K562 (cell line): ENCODE results near the gene CCDC82. TPM values are rescaled to one million over a fixed set of nuclear protein-coding genes. Genes with fewer than 3 reads are reported as not detected.
A peak's percentile ranks its signal among the peaks of the same experiment; 100 is the strongest.

ENCODE experiments used
- BRD9 ChIP-seq: fragments of 450-650 bp; IDR thresholded peaks from 2 replicates; pipeline ENCODE4 v1.6.1; 2018; ENCODE audit warnings: low read depth; ENCODE audit not compliant: partially characterized antibody
- ERF ChIP-seq: fragments of 450-650 bp; formaldehyde crosslinking; IDR thresholded peaks from 2 replicates; pipeline ENCODE4 v1.4.0; 2020; ENCODE audit warnings: mild to moderate bottlenecking, mixed read lengths
- MAZ ChIP-seq, 2 experiments: fragments of 450-650 bp in 1 of 2; sonication (generic) in 1 of 2; formaldehyde crosslinking; IDR thresholded peaks in 1 of 2; conservative IDR thresholded peaks in 1 of 2; 2 replicates each; pipeline versions ENCODE4 v1.4.0 to v1.5.0; 2020; ENCODE audit warnings: mild to moderate bottlenecking in 1 of 2, missing genetic modification reagents in 1 of 2
- SMAD1 ChIP-seq: fragments of 150-350 bp; IDR thresholded peaks from 2 replicates; pipeline ENCODE4 v1.6.1; 2014; ENCODE audit warnings: low read length, low read depth; ENCODE audit not compliant: partially characterized antibody
- SMAD4 ChIP-seq: fragments of 250-450 bp; sonication (Bioruptor Pico); conservative IDR thresholded peaks from 2 replicates; pipeline ENCODE4 v1.8.0; 2021; ENCODE audit warnings: inconsistent platforms, mild to moderate bottlenecking, moderate library complexity
- SMARCE1 ChIP-seq: fragments of 450-650 bp; IDR thresholded peaks from 2 replicates; pipeline ENCODE4 v1.7.1; 2016; ENCODE audit warnings: mild to moderate bottlenecking
- STAT5A ChIP-seq: IDR thresholded peaks from 2 replicates; pipeline ENCODE4 v1.6.1; 2012; ENCODE audit warnings: low read length, inconsistent platforms, borderline replicate concordance
- TEAD4 ChIP-seq, 2 experiments: sonication (generic) in 1 of 2; formaldehyde crosslinking in 1 of 2; IDR thresholded peaks; 2 replicates each; pipeline versions ENCODE4 v1.6.1 to v1.8.0; 2012 to 2022; ENCODE audit warnings: borderline replicate concordance in 1 of 2, inconsistent platforms in 1 of 2, low read length in 1 of 2, mild to moderate bottlenecking in 1 of 2, missing genetic modification reagents in 1 of 2
- TGIF2 ChIP-seq: sonication (generic); formaldehyde crosslinking; IDR thresholded peaks from 2 replicates; pipeline ENCODE4 v1.8.1; 2022; ENCODE audit warnings: mild to moderate bottlenecking, missing genetic modification reagents, moderate library complexity
- polyA plus RNA-seq, 8 experiments: library from polyadenylated mRNA; depleted of rRNA in 4 of 8; stranded (reverse) in 5 of 8; unstranded in 3 of 8; fragments of >200 nt; fragmentation: Nextera tagmentation in 2 of 8; fragmentation: Illumina TruSeq in 1 of 8; extraction: Ambion mirVana in 2 of 8; extraction: Trizol in 1 of 8; gene quantifications; 2 replicates each; pipeline versions ENCODE4 v1.2.1 to v1.2.3, GENCODE V29; 2011 to 2014; ENCODE audit warnings: inconsistent platforms in 1 of 8, missing spikeins in 1 of 8
- total RNA-seq, 7 experiments: library from RNA; depleted of rRNA in 6 of 7; stranded (reverse); fragments of >200 nt in 6 of 7; fragmentation: Illumina TruSeq in 2 of 7; extraction: Trizol in 2 of 7; gene quantifications; 2 replicates each; pipeline versions ENCODE4 v1.2.1 to v1.2.3, GENCODE V29; 2011 to 2021; ENCODE audit warnings: low replicate concordance in 1 of 7
- TF ChIP-seq, protein P1 (sequence below): fragments of 450-650 bp; IDR thresholded peaks from 2 replicates; pipeline ENCODE4 v1.6.1; 2017; ENCODE audit warnings: antibody characterized with exemption, mild to moderate bottlenecking
- TF ChIP-seq, protein P2 (sequence below): fragments of 450-650 bp; IDR thresholded peaks from 2 replicates; pipeline ENCODE4 v1.6.1; 2017; ENCODE audit warnings: antibody characterized with exemption
- TF ChIP-seq, protein P3 (sequence below): sonication (generic); formaldehyde crosslinking; IDR thresholded peaks from 2 replicates; pipeline ENCODE4 v1.8.0; 2022; ENCODE audit warnings: missing genetic modification reagents, mild to moderate bottlenecking, moderate library complexity, borderline replicate concordance

CCDC82 gene
- total and polyA plus RNA-seq, 9 of the 15 experiments (the other 6 are each of a cell fraction or from before 2014, with no cell fraction given) = 12.5 to 51.3 (median 24.5) TPM

DNA sequence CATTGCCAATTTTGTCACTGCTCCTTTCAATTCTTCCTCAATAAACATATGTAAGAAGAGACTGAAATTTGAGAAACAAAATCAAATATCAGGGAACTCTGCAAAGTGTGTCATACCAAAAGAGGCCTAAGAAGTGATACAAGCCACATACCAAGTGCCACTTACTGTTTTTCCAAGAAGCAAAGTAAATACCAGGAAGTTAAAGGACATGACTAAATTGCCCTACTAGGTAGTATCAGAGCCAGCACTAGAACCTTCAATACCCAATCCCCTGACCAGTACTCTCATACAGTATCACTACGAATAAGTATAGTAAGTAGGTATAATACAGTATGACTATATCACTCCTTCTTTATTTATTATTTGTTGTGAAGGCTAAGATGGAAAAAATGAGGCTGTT lies 60.3 kb downstream of the CCDC82 start (continued):
- TF ChIP-seq, protein P1, sequence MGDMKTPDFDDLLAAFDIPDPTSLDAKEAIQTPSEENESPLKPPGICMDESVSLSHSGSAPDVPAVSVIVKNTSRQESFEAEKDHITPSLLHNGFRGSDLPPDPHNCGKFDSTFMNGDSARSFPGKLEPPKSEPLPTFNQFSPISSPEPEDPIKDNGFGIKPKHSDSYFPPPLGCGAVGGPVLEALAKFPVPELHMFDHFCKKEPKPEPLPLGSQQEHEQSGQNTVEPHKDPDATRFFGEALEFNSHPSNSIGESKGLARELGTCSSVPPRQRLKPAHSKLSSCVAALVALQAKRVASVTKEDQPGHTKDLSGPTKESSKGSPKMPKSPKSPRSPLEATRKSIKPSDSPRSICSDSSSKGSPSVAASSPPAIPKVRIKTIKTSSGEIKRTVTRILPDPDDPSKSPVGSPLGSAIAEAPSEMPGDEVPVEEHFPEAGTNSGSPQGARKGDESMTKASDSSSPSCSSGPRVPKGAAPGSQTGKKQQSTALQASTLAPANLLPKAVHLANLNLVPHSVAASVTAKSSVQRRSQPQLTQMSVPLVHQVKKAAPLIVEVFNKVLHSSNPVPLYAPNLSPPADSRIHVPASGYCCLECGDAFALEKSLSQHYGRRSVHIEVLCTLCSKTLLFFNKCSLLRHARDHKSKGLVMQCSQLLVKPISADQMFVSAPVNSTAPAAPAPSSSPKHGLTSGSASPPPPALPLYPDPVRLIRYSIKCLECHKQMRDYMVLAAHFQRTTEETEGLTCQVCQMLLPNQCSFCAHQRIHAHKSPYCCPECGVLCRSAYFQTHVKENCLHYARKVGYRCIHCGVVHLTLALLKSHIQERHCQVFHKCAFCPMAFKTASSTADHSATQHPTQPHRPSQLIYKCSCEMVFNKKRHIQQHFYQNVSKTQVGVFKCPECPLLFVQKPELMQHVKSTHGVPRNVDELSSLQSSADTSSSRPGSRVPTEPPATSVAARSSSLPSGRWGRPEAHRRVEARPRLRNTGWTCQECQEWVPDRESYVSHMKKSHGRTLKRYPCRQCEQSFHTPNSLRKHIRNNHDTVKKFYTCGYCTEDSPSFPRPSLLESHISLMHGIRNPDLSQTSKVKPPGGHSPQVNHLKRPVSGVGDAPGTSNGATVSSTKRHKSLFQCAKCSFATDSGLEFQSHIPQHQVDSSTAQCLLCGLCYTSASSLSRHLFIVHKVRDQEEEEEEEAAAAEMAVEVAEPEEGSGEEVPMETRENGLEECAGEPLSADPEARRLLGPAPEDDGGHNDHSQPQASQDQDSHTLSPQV = peak; percentile 19; the same call in 1 of the 2 replicates
- 0 out of 2 replicates have a peak, but pooled peaks have one; percentile 12 for TF ChIP-seq SMAD4 (CRISPR knock-in tag)
- TF ChIP-seq MAZ (CRISPR knock-in tag; conservative IDR thresholded peaks at IDR 0.05 in 1 of 2, IDR thresholded peaks at IDR 0.05 in 1 of 2) = peak in 1 of 2 experiments; percentile 43; a peak in 1 of 4 replicates
- TF ChIP-seq SMAD1 = no peak
- peak; percentile 49; the same call in 1 of the 2 replicates for TF ChIP-seq TEAD4 (IDR thresholded peaks at IDR 0.05; ENCODE audit: low read length)
- TF ChIP-seq TEAD4 (CRISPR knock-in tag; IDR thresholded peaks at IDR 0.05; ENCODE audit: borderline replicate concordance) = no peak
- TF ChIP-seq SMARCE1 = 0 out of 2 replicates have a peak, but pooled peaks have one; percentile 27
- TF ChIP-seq, protein P2, sequence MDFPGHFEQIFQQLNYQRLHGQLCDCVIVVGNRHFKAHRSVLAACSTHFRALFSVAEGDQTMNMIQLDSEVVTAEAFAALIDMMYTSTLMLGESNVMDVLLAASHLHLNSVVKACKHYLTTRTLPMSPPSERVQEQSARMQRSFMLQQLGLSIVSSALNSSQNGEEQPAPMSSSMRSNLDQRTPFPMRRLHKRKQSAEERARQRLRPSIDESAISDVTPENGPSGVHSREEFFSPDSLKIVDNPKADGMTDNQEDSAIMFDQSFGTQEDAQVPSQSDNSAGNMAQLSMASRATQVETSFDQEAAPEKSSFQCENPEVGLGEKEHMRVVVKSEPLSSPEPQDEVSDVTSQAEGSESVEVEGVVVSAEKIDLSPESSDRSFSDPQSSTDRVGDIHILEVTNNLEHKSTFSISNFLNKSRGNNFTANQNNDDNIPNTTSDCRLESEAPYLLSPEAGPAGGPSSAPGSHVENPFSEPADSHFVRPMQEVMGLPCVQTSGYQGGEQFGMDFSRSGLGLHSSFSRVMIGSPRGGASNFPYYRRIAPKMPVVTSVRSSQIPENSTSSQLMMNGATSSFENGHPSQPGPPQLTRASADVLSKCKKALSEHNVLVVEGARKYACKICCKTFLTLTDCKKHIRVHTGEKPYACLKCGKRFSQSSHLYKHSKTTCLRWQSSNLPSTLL = no peak
- TF ChIP-seq STAT5A = peak; percentile 50; the same call in 1 of the 2 replicates
- TF ChIP-seq ERF = no peak
- TF ChIP-seq BRD9 = peak; percentile 54
- no peak for TF ChIP-seq TGIF2 (CRISPR knock-in tag)
- TF ChIP-seq, protein P3, sequence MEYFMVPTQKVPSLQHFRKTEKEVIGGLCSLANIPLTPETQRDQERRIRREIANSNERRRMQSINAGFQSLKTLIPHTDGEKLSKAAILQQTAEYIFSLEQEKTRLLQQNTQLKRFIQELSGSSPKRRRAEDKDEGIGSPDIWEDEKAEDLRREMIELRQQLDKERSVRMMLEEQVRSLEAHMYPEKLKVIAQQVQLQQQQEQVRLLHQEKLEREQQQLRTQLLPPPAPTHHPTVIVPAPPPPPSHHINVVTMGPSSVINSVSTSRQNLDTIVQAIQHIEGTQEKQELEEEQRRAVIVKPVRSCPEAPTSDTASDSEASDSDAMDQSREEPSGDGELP (CRISPR knock-in tag) = no peak
- TF ChIP-seq, all 486 proteins: peak for 15
